Loucy (cell line): ENCODE data around the gene ASIC2.

Experiments used
- H2AFZ ChIP-seq: fragments of 200-600 bp; sonication (generic); 2 replicates; pipeline ENCODE4 v1.6.0; 2016; ENCODE audit warnings: antibody characterized with exemption, mild to moderate bottlenecking, low read length, moderate library complexity
- H3F3A ChIP-seq: fragments of 200-600 bp; 2 replicates; pipeline ENCODE4 v1.6.0; 2016; ENCODE audit warnings: antibody characterized with exemption, low read depth, mild to moderate bottlenecking
- H3K27me3 ChIP-seq: fragments of 200-600 bp; sonication (generic); 2 replicates; pipeline ENCODE4 v1.6.1; 2014; ENCODE audit warnings: low read length, mild to moderate bottlenecking; ENCODE audit not compliant: insufficient read depth, poor library complexity, severe bottlenecking
- H3K36me3 ChIP-seq: fragments of 200-600 bp; sonication (generic); 2 replicates; pipeline ENCODE4 v1.6.1; 2016; ENCODE audit warnings: low read length; ENCODE audit not compliant: insufficient read depth
- H3K4me1 ChIP-seq: fragments of 200-600 bp; sonication (generic); 2 replicates; pipeline ENCODE4 v1.5.1; 2014; ENCODE audit warnings: low read length, mild to moderate bottlenecking; ENCODE audit not compliant: insufficient read depth, poor library complexity, severe bottlenecking
- H3K4me2 ChIP-seq: fragments of 200-600 bp; sonication (generic); 2 replicates; pipeline ENCODE4 v1.6.0; 2014; ENCODE audit warnings: antibody characterized with exemption, low read length, low read depth, mild to moderate bottlenecking; ENCODE audit not compliant: poor library complexity, severe bottlenecking
- H3K4me3 ChIP-seq: fragments of 200-600 bp; sonication (generic); 2 replicates; pipeline ENCODE4 v1.5.1; 2014; ENCODE audit warnings: low read length, mild to moderate bottlenecking, mixed read lengths; ENCODE audit not compliant: poor library complexity, severe bottlenecking
- H3K79me2 ChIP-seq: fragments of 200-600 bp; sonication (generic); 2 replicates; pipeline ENCODE4 v1.6.1; 2014; ENCODE audit warnings: low read length; ENCODE audit not compliant: insufficient read depth
- H3K9ac ChIP-seq: fragments of 200-600 bp; sonication (generic); 2 replicates; pipeline ENCODE4 v1.6.0; 2014; ENCODE audit warnings: mild to moderate bottlenecking, low read depth, low read length, moderate library complexity; ENCODE audit not compliant: poor library complexity, severe bottlenecking
- H3K9me2 ChIP-seq: fragments of 200-600 bp; sonication (generic); replicated peaks from 2 replicates; pipeline ENCODE4 v1.6.1; 2016; ENCODE audit warnings: low read depth, low read length, mixed read lengths
- H3K9me3 ChIP-seq: fragments of 200-600 bp; sonication (generic); 2 replicates; pipeline ENCODE4 v1.6.1; 2014; ENCODE audit warnings: mild to moderate bottlenecking, antibody characterized with exemption, low read length, low read depth; ENCODE audit not compliant: insufficient read depth
- H4K20me1 ChIP-seq: fragments of 200-600 bp; sonication (generic); 2 replicates; pipeline ENCODE4 v1.6.0; 2014; ENCODE audit warnings: antibody characterized with exemption, low read length, mild to moderate bottlenecking; ENCODE audit not compliant: insufficient read depth, poor library complexity, severe bottlenecking
- CTCF ChIP-seq: fragments of 200-600 bp; sonication (generic); conservative IDR thresholded peaks from 2 replicates; pipeline ENCODE4 v1.5.1; 2014; ENCODE audit warnings: mild to moderate bottlenecking, antibody characterized with exemption, low read length
- EZH2phosphoT487 ChIP-seq: fragments of 200-600 bp; IDR thresholded peaks from 2 replicates; pipeline ENCODE4 v1.6.1; 2018; ENCODE audit warnings: antibody characterized with exemption, mild to moderate bottlenecking, moderate library complexity, borderline replicate concordance

The ASIC2 gene

GRCh38 chr17:33144837-33145236 lies 148.3 kb downstream of the ASIC2 start:
- H3K4me3 ChIP-seq: no peak overlapping the region
- no peak overlapping the region for H3K4me2 ChIP-seq
- H3K36me3 ChIP-seq: no peaks in the 10 kb centered on the region
- no peaks in the 10 kb centered on the region for H4K20me1 ChIP-seq
- H3K4me1 ChIP-seq: no peaks in the 10 kb centered on the region
- no peak for TF ChIP-seq EZH2phosphoT487
- no peak for TF ChIP-seq CTCF
- H3K9ac ChIP-seq: no peak overlapping the region
- no peaks in the 10 kb centered on the region for H3F3A ChIP-seq
- no peak overlapping the region for H2AFZ ChIP-seq
- peaks cover 5% of the 10 kb centered on the region; the same call in 1 of the 2 replicates for H3K9me3 ChIP-seq
- H3K27me3 ChIP-seq: no peaks in the 10 kb centered on the region
- no peaks in the 10 kb centered on the region for H3K79me2 ChIP-seq
- H3K9me2 ChIP-seq: no peaks in the 10 kb centered on the region

GRCh38 chr17:33142705-33143299 lies 150.3 kb downstream of the ASIC2 start:
- H3F3A ChIP-seq: no peaks in the 10 kb centered on the region
- no peak overlapping the region for H3K4me2 ChIP-seq
- TF ChIP-seq EZH2phosphoT487: no peak
- TF ChIP-seq CTCF: no peak
- H3K4me1 ChIP-seq: no peaks in the 10 kb centered on the region
- no peaks in the 10 kb centered on the region for H3K79me2 ChIP-seq
- H3K36me3 ChIP-seq: no peaks in the 10 kb centered on the region
- H2AFZ ChIP-seq: no peak overlapping the region
- H3K9ac ChIP-seq: no peak overlapping the region
- no peaks in the 10 kb centered on the region for H3K27me3 ChIP-seq
- no peaks in the 10 kb centered on the region for H4K20me1 ChIP-seq
- no peaks in the 10 kb centered on the region for H3K9me2 ChIP-seq
- H3K4me3 ChIP-seq: no peak overlapping the region
- peaks cover 5% of the 10 kb centered on the region; the same call in 1 of the 2 replicates for H3K9me3 ChIP-seq

GRCh38 chr17:33140413-33141099 lies 152.5 kb downstream of the ASIC2 start:
- no peak overlapping the region for H3K4me2 ChIP-seq
- no peak overlapping the region for H3K4me3 ChIP-seq
- no peaks in the 10 kb centered on the region for H3K36me3 ChIP-seq
- H3K79me2 ChIP-seq: no peaks in the 10 kb centered on the region
- no peaks in the 10 kb centered on the region for H3K27me3 ChIP-seq
- H3K4me1 ChIP-seq: no peaks in the 10 kb centered on the region
- no peak overlapping the region for H2AFZ ChIP-seq
- H3F3A ChIP-seq: no peaks in the 10 kb centered on the region
- no peaks in the 10 kb centered on the region for H3K9me2 ChIP-seq
- H3K9me3 ChIP-seq: peaks cover 5% of the 10 kb centered on the region; the same call in 1 of the 2 replicates
- no peak overlapping the region for H3K9ac ChIP-seq
- no peaks in the 10 kb centered on the region for H4K20me1 ChIP-seq
- no peak for TF ChIP-seq CTCF
- TF ChIP-seq EZH2phosphoT487: no peak
